Rectal smooth muscle tissue (tissue), 1 donor: ENCODE measurements around the gene SURF4.
"Not testable (repeated sequence)": the region's sequence is repeated elsewhere in the genome, so short reads cannot be mapped to it uniquely, and the experiment has no call there.

Source experiments
- H3K27ac ChIP-seq: one replicate; pipeline ENCODE4 v1.7.0; 2013; ENCODE audit warnings: low read depth, low read length, inconsistent platforms
- H3K27me3 ChIP-seq: one replicate; pipeline ENCODE4 v1.7.0; 2013; ENCODE audit warnings: low read length; ENCODE audit not compliant: control insufficient read depth, insufficient read depth
- H3K36me3 ChIP-seq: one replicate; pipeline ENCODE4 v1.7.0; 2013; ENCODE audit warnings: low read length; ENCODE audit not compliant: control insufficient read depth, insufficient read depth
- H3K4me1 ChIP-seq: one replicate; pipeline ENCODE4 v1.7.0; 2013; ENCODE audit warnings: low read length; ENCODE audit not compliant: control insufficient read depth, insufficient read depth
- H3K4me3 ChIP-seq: one replicate; pipeline ENCODE4 v1.7.0; 2013; ENCODE audit warnings: low read length
- H3K9ac ChIP-seq: one replicate; pipeline ENCODE4 v1.7.0; 2013; ENCODE audit warnings: low read length

Gene SURF4

DNA sequence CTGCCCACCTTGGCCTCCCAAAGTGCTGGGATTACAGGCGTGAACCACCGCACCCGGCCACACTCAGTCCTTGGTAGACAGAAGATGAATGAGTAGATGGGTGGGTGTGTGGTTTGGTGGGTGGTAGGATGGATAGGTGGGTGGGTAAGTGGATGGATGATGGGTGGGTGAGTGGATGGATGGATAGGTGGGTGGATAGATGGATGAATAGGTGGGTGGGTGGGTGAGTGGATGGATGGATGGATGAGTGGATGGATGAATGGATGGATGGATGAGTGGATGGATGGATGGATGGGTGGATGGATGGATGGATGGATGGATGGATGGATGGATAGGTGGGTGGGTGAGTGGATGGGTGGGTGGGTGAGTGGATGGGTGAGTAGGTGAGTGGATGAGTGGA, 16.4 kb upstream of the SURF4 start:
- not testable (repeated sequence) for H3K36me3 ChIP-seq, H3K27me3 ChIP-seq, H3K27ac ChIP-seq, H3K9ac ChIP-seq, H3K4me3 ChIP-seq, H3K4me1 ChIP-seq

- H3K9ac ChIP-seq, H3K4me3 ChIP-seq, H3K27me3 ChIP-seq, H3K36me3 ChIP-seq, H3K4me1 ChIP-seq, H3K27ac ChIP-seq: not testable (repeated sequence)
Observed at GRCh38 chr9:133391449-133391848, 15.6 kb upstream of the SURF4 start.

DNA sequence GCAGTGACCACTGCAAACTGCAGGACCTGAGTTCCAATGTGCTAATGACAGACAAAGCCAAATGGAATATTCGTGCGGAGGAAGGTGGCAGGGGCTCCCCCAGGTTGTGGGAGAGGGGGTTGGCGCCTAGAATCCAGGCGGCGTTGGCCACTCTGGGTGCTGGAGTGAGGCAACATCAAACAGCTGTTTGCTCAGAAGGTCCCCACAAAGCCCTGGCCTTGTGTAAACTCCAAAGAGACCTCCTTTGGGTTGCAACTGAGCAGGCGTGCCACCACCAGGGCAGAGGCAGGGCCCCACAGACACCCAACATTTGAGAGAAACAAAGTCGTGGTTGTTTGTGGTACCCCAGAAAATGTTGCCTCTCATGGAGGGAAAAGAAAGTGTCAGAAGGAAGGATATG, 14.9 kb upstream of the SURF4 start:
- peaks cover 2% of the 10 kb centered on the region for H3K27me3 ChIP-seq

GRCh38 chr9:133389562-133389961, 13.7 kb upstream of the SURF4 start:
- Histone ChIP-seq H3K9ac (no peak overlapping the region), H3K4me1 (no peaks in the 10 kb centered on the region), H3K36me3 (no peaks in the 10 kb centered on the region), H3K27ac (no peak overlapping the region), H3K4me3 (no peak overlapping the region), H3K27me3 (no peaks in the 10 kb centered on the region)

More for the DNA sequence above, 14.9 kb upstream of the SURF4 start:
- Histone ChIP-seq H3K36me3 (no peaks in the 10 kb centered on the region), H3K4me1 (no peaks in the 10 kb centered on the region), H3K9ac (no peak overlapping the region), H3K4me3 (no peak overlapping the region), H3K27ac (no peak overlapping the region)

DNA sequence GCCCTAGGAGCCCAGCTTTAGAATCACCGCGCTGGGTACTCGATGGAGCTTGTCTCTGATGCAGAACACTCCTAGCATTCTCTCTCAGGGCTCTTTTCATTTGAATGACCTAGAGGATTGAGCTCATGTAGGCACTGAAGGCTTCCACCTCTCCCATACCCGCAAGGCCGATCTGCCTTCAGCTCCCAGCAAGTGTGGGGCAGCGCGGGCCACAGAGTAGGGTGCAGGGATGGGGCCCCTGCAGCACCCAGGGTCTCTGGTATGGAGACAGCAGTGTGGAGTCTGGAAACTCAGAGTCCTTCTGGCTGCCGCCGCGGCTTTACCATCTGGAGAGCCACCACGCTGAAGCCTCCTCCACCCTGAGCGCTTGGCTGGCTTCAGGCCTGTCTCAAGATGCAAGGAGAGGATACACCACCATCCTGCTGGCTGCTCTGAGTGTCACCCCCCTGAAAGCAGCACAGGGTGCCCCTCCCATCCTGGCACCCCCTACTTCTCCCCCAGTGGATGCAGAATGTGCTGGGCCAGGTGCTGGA, 13.2 kb upstream of the SURF4 start:
- Histone ChIP-seq H3K9ac (no peak overlapping the region), H3K4me3 (no peak overlapping the region), H3K36me3 (no peaks in the 10 kb centered on the region), H3K27ac (no peak overlapping the region), H3K4me1 (no peaks in the 10 kb centered on the region), H3K27me3 (no peaks in the 10 kb centered on the region)

DNA sequence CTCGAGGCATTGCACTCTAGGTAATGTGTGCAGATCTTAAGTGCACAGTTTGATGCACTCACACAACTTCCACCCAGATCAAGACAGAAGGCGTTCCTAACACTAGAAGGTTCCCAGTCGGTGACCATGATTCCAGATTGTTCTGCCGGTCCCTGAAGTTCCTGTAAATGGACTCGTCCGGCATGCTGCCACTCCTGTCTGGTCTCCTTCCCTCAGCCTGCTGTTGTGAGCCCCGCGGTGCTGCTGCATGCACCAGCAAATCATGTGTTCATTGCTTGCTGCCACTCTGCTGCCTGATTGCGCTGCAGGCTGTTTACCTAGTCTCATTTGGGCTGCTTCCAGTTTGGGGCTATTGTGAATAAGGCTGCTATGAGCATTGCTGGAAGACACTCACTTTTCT, 11.8 kb upstream of the SURF4 start:
- Histone ChIP-seq H3K27me3 (no peaks in the 10 kb centered on the region), H3K4me3 (no peak overlapping the region), H3K36me3 (no peaks in the 10 kb centered on the region), H3K27ac (no peak overlapping the region), H3K4me1 (no peaks in the 10 kb centered on the region), H3K9ac (no peak overlapping the region)

DNA sequence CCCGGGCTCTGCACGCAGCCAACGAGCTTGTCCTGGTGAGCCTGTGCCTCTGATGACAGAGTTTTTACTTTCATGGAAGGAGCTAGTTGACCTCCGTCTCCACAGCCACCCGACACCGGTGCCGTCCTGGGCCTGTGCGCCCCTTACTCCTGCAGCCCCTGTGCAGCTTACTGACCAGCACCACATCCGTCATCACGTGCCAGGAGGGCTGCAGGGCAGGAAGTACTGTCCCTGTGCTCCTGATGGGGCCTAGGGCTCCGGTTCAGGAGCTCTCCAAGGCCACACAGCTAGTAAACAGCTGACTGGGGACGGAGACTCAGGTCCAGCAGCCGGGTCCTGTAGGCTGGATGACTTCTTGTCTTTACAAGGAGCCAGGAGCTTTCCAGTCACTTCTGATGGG, 10.5 kb upstream of the SURF4 start:
- H3K27me3 ChIP-seq: no peaks in the 10 kb centered on the region
- no peak overlapping the region for H3K9ac ChIP-seq
- H3K27ac ChIP-seq: no peak overlapping the region

DNA sequence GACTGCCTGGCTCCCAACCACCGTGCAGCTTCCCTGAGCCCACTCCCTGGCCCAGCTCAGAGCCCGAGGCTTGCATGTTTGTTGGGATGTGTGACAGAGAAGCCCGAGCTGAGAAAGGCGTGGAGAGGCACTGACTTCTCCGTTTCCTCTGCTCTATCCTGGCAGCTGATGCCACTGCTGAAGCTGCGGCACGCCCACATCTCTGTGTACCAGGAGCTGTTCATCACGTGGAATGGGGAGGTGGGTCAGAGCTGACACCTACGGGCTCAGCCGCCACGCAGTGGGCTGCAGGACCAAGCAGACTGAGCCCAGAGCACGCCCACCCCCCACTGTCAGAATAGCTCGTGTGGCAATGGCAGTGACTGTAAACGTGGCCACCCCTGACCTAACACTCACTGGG, 9.6 kb upstream of the SURF4 start:
- no peak overlapping the region for H3K4me3 ChIP-seq
- H3K4me1 ChIP-seq: no peaks in the 10 kb centered on the region
- no peak overlapping the region for H3K9ac ChIP-seq
- no peaks in the 10 kb centered on the region for H3K36me3 ChIP-seq
- H3K27me3 ChIP-seq: no peaks in the 10 kb centered on the region
- H3K27ac ChIP-seq: no peak overlapping the region

More for the DNA sequence above, 10.5 kb upstream of the SURF4 start:
- H3K4me1 ChIP-seq: no peaks in the 10 kb centered on the region
- no peaks in the 10 kb centered on the region for H3K36me3 ChIP-seq
- no peak overlapping the region for H3K4me3 ChIP-seq

DNA sequence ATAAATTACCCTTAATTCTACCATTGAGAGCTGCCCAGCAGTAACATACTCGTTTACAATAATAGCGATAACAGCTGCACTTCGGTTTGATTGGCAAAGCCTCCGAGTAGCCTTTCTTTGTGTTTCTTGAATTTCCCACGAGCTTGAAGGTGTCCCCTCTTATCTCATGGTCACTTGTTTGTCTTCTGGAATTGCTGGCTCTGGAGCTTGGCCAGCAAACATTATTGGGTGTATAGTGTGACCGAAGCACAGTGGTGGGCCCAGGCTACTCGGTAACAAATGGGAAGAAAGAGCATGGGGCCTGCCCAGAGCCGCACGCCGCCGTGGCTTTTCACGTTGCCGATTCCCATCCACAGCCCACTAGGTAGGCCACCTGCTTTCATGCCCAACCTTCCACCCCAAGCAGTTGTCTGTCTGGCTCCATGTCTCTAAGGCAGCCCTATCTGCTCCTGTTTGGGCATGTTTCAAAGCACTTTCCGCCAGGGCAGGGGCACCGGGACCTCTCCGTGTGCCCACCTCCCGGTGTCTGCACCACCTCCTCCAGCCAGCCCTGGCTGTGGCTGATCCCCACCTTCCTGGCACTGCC, 9.0 kb upstream of the SURF4 start:
- H3K36me3 ChIP-seq: no peaks in the 10 kb centered on the region
- no peak overlapping the region for H3K9ac ChIP-seq
- H3K27me3 ChIP-seq: no peaks in the 10 kb centered on the region
- no peak overlapping the region for H3K4me3 ChIP-seq
- no peak overlapping the region for H3K27ac ChIP-seq
- no peaks in the 10 kb centered on the region for H3K4me1 ChIP-seq

GRCh38 chr9:133383438-133383837, 7.6 kb upstream of the SURF4 start:
- H3K4me1 ChIP-seq: no peaks in the 10 kb centered on the region
- no peak overlapping the region for H3K9ac ChIP-seq
- no peaks in the 10 kb centered on the region for H3K36me3 ChIP-seq
- H3K27ac ChIP-seq: no peak overlapping the region
- H3K27me3 ChIP-seq: no peaks in the 10 kb centered on the region
- no peak overlapping the region for H3K4me3 ChIP-seq

DNA sequence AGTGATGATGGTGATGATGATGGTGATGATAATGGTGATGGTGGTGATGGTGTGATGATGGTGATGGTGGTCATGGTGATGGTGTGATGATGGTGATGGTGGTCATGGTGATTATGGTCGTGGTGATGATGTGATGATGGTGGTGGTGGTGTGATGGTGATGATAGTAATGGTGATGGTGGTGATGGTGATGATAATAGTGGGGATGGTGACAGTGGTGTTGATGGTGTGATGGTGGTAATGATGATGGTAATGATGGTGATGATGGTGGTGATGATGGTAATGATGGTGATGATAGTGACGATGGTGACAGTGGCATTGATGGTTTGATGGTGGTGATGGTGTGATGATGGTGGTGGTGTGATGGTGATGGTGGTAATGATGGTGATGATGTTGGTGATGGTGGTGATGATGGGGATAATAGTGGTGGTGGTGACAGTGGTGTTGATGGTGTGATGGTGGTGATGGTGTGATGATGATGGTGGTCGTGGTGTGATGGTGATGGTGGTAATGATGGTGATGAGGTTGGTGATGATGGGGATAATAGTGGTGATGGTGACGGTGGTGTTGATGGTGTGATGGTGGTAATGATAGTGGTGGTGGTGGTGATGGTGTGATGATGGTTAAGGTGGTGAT, 6.8 kb upstream of the SURF4 start:
- Histone ChIP-seq H3K4me1 (no peaks in the 10 kb centered on the region), H3K36me3 (no peaks in the 10 kb centered on the region), H3K9ac (no peak overlapping the region), H3K27me3 (no peaks in the 10 kb centered on the region), H3K27ac (no peak overlapping the region), H3K4me3 (no peak overlapping the region)

GRCh38 chr9:133380734-133381133, 4.9 kb upstream of the SURF4 start:
- Histone ChIP-seq H3K4me3 (no peak overlapping the region), H3K27ac (no peak overlapping the region), H3K4me1 (peaks cover 3% of the 10 kb centered on the region), H3K36me3 (no peaks in the 10 kb centered on the region), H3K9ac (no peak overlapping the region), H3K27me3 (no peaks in the 10 kb centered on the region)
